SH-SY5Y (cell line): Measurements from ENCODE around the gene ECT2L.

Experiments used
- GATA2 ChIP-seq: IDR thresholded peaks from 2 replicates; pipeline ENCODE4 v1.6.1; 2011; ENCODE audit warnings: mild to moderate bottlenecking, low read depth, low read length
- GATA3 ChIP-seq: IDR thresholded peaks from 2 replicates; pipeline ENCODE4 v1.6.1; 2011; ENCODE audit warnings: low read depth, mild to moderate bottlenecking, low read length, moderate library complexity

Gene ECT2L

DNA sequence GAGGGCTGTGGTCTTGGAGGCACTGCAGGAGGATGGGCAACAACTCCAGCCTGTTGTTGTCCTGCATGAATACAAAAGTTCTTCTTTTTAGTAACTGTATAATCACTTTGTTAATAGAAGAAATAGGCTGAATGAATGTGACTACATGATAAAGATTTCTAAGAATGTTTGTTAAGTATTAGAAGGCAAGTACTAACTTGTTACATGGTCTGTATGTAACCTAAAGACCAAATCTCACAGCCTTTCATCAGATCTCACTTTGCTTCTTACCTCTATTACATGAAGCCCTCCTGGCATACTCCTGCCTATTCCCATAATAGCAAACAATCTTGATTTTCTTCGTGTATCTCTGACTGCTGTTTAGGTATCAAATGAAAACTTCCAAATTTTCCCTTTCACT, 118.8 kb downstream of the ECT2L start:
- TF ChIP-seq GATA2 (no peak), GATA3 (no peak)

DNA sequence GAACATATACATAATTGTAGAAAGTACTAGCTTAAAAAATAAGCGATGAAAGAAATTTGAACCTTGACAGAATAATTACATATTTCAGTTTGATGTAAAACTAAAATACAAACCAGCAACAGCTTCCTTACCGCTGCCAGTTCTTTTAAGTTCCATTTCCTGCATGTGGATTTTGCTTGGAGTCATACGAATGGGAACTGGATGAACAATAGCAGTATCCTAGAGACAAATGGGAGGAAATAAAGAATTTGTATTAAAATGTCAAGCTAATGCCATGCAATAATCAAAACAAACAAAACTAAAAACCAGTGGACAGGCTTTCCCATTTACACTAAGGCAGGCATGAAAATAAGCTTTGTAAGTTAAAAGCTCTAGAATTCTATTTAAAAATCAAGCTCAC, 125.0 kb downstream of the ECT2L start:
- TF ChIP-seq GATA3, result no peak
- no peak for TF ChIP-seq GATA2

DNA sequence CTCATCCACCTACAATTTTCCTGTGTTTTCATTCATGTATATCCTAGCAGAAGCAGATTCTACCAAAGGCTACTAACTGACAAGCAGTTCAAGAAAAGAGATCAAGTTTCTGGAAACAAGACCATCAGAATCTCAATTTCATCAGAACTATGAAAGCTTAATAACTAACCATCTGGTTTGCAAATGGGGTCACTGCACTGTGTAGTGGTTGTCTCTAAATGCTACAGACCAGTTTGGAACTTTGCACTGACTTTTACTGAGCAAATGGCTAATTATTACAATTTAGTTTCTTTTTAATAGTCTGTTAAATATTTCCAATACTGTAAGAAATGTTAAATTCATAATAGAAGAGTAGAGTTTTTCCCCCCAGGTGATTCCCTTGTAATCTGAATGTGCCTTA, 127.7 kb downstream of the ECT2L start:
- TF ChIP-seq GATA2, result no peak
- TF ChIP-seq GATA3, result no peak

DNA sequence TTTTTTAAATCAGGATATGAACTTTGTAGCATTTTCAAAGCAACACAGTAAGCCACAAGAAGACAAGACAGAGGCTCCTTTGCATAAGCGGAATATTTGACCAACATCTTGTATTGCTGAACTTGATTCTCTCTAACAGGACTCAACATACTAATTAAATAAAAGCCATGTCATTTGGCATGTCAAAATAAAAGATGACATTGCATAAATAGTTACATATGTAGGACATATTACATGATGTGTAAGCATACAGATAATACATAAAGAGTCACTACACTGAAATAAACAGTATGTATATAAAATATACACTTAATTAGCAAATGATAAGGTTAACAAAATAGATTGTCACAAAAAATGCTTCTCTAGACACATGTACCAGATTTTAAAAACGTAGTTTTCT, 129.9 kb downstream of the ECT2L start:
- no peak for TF ChIP-seq GATA3
- TF ChIP-seq GATA2, result no peak

DNA sequence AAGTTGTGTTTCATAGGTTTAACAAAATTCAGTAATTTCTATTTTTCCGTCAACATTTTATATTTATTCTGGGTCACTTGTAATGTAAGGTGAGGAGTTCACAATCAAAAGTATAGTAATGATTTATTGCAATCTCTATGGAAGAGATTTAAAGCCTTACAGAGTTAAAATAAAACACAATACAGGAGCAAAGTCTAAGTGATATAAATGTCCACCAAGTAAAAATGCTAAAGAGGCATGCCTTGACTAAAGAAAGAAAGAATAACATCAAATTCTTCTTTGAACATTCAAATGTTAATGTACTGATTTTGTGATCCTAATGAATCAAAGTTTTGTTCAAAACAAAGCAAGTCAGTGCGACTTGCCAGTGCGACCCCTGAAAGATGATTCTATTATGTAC, 130.7 kb downstream of the ECT2L start:
- TF ChIP-seq GATA2 (no peak), GATA3 (no peak)

DNA sequence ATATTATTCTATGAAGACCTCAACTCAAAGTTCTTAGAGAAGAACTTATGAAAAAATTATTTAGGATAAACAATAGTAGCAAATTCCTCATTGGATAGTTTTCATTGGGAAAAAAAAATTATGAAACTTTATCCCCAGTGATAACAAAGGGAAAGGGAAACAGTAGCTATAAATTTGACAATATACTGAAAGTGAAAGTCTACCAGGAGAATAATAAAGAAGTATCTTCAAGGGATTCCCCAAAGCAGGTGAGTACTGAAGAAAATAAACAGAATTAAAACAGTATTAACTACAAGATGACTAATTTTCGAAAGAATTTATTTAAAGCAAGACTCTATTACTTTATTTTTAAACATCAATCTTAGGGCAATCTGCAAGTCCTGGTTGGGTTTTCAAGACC, 135.8 kb downstream of the ECT2L start:
- TF ChIP-seq GATA2, result no peak
- no peak for TF ChIP-seq GATA3

DNA sequence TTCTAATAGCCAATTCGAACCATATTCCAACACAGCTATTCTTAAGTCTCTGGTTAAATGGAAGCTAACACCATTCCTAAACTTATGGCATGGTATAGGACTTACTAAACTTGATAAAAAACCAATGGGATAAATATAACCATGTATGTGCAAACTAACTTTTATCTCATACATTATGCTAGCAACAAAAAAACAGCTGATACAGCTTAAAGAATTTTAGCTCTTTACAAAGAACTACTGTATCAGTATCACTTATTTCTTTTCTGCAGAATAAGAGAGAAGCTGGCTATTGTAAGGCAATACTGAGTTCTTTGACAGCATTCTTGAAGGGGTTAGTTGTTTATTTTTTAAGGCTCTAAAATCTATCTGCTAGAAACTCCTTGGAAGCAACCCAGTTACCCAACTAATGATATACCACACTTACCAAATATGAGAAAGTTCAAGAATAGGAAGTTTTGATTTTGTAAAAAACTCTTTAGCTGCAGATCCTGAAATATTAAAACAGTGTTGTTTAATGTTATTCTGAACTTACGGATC, 147.3 kb downstream of the ECT2L start:
- TF ChIP-seq GATA2 (no peak), GATA3 (no peak)

DNA sequence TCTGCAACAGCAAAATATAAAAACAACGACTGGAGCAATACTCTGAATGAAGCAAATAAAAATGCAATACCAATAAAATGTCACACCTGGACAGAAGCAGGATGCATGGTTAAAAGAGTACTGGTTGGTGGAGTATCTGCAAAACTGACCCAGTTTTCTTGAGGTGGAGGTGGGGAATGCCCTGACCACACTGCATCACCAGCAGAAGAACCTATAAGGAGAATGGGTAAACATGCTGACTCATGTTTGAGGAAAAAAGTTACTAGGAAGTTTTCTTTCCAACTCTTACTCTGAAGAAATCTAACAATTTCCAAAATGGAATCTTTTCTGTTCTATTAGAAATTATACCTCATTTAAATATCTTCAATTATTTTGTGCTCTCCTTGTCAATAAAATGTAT, 148.5 kb downstream of the ECT2L start:
- TF ChIP-seq GATA2 (no peak), GATA3 (no peak)

DNA sequence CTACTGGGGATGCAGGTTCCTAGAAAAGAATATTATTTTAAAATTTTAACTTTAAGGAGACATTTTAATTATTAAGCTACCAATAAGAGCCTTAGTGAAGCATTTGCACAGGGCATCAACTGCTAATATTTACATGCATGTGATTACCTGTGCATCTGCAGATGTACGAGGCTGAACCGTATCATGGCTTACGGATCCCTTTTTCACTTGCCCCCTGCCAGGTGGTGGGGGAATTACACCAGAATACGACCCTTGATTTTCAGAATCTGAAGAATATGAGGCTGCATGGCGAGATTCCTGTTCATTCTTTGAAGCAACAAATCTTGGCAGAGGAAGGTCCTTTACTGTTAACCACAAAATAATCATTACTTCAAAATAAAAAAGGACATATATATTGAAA, 149.5 kb downstream of the ECT2L start:
- TF ChIP-seq GATA2 (no peak), GATA3 (no peak)

DNA sequence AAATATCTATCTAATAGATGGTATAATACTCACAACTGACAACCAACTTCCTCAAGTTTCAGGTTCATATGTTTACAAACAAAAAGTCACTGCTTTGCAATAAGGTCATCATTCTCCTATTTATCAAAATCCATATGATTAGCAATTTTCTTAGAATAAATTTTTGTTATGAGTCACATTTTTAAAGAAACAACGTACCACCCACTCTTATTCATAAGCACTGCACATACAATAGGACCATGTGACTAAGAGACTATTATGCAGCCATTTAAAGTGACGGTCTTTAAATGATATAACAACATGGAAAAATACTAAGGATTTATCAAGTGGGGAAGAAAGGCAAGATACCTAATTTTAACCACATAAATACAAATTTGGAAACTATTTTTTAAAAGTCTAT, 152.1 kb downstream of the ECT2L start:
- TF ChIP-seq GATA3 (no peak), GATA2 (no peak)

DNA sequence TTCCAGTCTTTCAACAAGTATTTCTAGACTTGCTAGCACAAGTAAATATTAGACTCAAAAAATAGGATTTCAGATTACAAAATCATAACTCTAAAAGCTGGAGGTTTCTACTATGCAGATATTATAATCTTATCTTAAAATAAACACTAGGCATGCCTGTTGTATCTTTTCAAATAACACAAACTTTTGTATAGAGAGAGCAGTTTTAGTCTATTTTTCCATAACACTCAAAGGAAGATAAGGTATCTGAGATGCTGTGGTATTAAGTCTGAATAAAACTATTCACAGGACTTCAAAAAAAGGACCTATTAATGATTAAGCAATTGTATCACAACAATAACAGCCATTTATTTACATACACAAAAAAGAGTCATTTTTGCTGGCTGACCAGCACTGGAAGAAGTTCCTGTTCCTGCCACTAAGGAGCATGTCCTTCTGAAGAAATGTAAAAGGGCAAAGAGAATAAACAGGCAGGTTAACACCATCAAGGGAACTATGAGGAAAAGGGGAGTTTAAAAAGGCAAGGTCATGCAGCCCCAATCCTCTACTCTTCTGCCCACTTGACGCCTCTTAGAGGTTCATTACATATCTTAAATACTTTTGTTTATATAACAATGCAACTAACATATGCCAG, 152.8 kb downstream of the ECT2L start:
- TF ChIP-seq GATA2 (no peak), GATA3 (no peak)

DNA sequence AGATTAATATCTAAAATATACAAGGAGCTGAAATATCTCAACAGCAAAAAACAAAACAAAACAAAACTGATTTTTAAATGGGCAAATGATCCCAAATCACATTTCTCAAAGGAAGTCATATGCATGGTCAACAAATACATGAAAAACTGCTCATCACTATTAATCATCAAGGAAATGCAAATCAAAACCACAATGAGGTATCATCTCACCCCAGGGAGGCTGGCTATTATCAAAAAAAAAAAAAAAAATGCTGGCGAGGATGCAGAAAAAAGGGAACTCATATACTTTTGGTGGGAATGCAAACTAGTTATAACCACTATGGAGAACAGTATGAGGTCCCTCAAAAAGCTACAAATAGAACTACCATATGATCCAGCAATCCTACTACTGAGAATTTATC, 157.6 kb downstream of the ECT2L start:
- no peak for TF ChIP-seq GATA3
